Thyroid gland (tissue), 4 donors: ENCODE data around the gene NUDT17. TPM values are rescaled to one million over a fixed set of nuclear protein-coding genes. Genes with fewer than 3 reads are reported as not detected.

Experiments
- DNase-seq, 2 donors: peaks; one replicate each; pipeline ENCODE4 v3.0.0-alpha.2; 2019
- H3K27ac ChIP-seq, 3 donors: fragments of 200-600 bp; sonication (generic); 1 replicate in 2 of 3; 2 replicates in 1 of 3; pipeline ENCODE4 v1.5.1; 2016 to 2019; ENCODE audit warnings: mild to moderate bottlenecking in 1 of 3, moderate library complexity in 1 of 3
- H3K27me3 ChIP-seq: fragments of 200-600 bp; sonication (generic); one replicate; pipeline ENCODE4 v1.5.1; 2019
- H3K36me3 ChIP-seq, 2 donors: fragments of 200-600 bp; sonication (generic); one replicate each; pipeline ENCODE4 v1.5.1; 2016 to 2019
- H3K4me1 ChIP-seq, 2 donors: fragments of 200-600 bp; sonication (generic); one replicate each; pipeline ENCODE4 v1.5.1; 2017 to 2019
- H3K4me3 ChIP-seq, 3 donors: fragments of 200-600 bp; sonication (generic); replicated peaks in 1 of 3; 1 replicate in 2 of 3; 2 replicates in 1 of 3; pipeline ENCODE4 v1.5.1; 2016; ENCODE audit warnings: mild to moderate bottlenecking in 1 of 3
- H3K9me3 ChIP-seq: fragments of 200-600 bp; sonication (generic); one replicate; pipeline ENCODE4 v1.5.1; 2017
- CTCF ChIP-seq, 6 experiments: fragments of 200-600 bp in 3 of 6; fragments of 450-650 bp in 3 of 6; sonication (generic) in 3 of 6; IDR thresholded peaks; one replicate each; pipeline ENCODE4 v1.5.1; 2016 to 2019; ENCODE audit warnings: antibody characterized with exemption in 6 of 6, mild to moderate bottlenecking in 2 of 6, inconsistent platforms in 1 of 6, moderate library complexity in 1 of 6
- POLR2A ChIP-seq, 2 donors: fragments of 450-650 bp; IDR thresholded peaks; one replicate each; pipeline ENCODE4 v1.6.1; 2017; ENCODE audit warnings: antibody characterized with exemption in 2 of 2, mild to moderate bottlenecking in 2 of 2, moderate library complexity in 1 of 2
- WGBS, 2 donors: methylation state at CpG; one replicate each; pipeline ENCODE4 v1.1.5; 2017; 5-methylcytosine and 5-hydroxymethylcytosine counted together
- intact Hi-C: fragments of 100-400 bp; cut with DNase I; formaldehyde crosslinking; loops from one replicate; pipeline ENCODE4 v1.15.1; 2023
- total RNA-seq, 4 donors: library from RNA; depleted of rRNA; stranded (reverse); fragments of >200 nt; gene quantifications; one replicate each; pipeline ENCODE4 v1.2.3, GENCODE V29; 2016

Gene NUDT17
- total RNA-seq, 4 donors from 2014 or later = 2.4 to 4.6 (median 3.4) TPM

- no peaks in the 10 kb centered on the region for H3K27me3 ChIP-seq
- H3K4me1 ChIP-seq = peaks cover 6 to 12% of the 10 kb centered on the region in 2 donors
- H3K36me3 ChIP-seq = peaks cover 27 to 39% of the 10 kb centered on the region in 2 donors
- no peak for DNase-seq
- H3K4me3 ChIP-seq = no peak overlapping the region
- H3K27ac ChIP-seq = peak overlapping the region in 1 of 3 donors; percentile 17
- 74 to 76% methylated on average over 15 of the region's 15 CpGs for WGBS, 2 donors
- intact Hi-C loops = no loop called here
- H3K9me3 ChIP-seq = no peaks in the 10 kb centered on the region
- peak in 2 of 6 experiments; percentile 6 to 14 for TF ChIP-seq CTCF (IDR thresholded peaks at IDR 0.05)
- no peak for TF ChIP-seq POLR2A (IDR thresholded peaks at IDR 0.05)
Measured at GRCh38 chr1:145849356-145850160, 4.1 kb downstream of the NUDT17 start.

DNA sequence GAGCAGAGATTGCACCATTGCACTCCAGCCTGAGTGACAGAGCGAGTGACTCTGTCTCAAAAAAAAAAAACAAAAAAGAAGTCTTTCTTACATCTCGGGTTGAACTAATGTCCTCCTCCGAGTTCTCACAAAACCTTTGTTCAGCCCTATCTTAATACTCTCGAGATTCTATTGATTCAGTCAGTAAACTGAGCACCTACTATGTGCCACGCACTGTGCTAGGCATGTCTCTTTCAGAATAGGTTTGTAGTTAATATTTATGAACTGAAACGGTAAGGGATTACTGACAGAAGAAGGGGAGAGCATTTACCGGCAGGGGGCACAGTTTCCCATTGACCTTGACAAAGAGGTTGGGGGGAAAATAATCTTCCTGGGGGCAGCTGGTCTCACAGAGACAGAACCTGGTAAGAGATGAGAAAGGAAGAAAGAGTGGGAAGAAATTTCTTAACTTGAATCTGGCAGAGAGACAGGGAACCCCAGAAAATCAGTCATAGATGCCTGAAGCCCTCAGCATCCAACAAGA lies 10.1 kb downstream of the NUDT17 start:
- Histone ChIP-seq H3K4me3 (no peak overlapping the region), H3K9me3 (no peaks in the 10 kb centered on the region), H3K27me3 (no peaks in the 10 kb centered on the region), H3K27ac (no peak overlapping the region), H3K36me3 (peaks cover 35 to 42% of the 10 kb centered on the region in 2 donors), H3K4me1 (peaks cover 3 to 16% of the 10 kb centered on the region in 2 donors)
- DNase-seq = no peak
- intact Hi-C loops = no loop called here
- WGBS, 2 donors = 86 to 89% methylated on average over 7 of the region's 7 CpGs
- TF ChIP-seq CTCF (IDR thresholded peaks at IDR 0.05) = no peak
- no peak for TF ChIP-seq POLR2A (IDR thresholded peaks at IDR 0.05)

DNA sequence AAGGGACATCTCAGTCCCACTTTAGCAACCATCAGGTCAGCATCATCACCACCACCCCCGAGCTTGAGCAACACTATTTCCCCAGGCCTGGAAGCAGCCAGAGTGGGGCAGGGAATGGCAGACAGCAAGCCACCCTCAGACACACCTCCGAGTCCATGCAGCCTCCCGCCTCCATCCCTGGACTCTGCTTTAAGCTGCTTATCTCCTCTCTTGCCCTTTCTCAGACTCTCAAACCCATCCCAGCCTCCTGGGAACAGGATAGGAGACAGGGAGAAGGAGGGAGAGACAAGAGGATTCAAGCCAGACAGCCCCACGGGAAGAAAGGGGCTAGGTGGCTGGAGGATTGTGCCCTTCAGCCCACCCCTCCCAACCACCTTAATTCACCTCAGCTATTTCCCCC lies 11.7 kb downstream of the NUDT17 start:
- WGBS, 2 donors = 82 to 87% methylated on average over 3 to 4 of the region's 4 CpGs
- no peaks in the 10 kb centered on the region for H3K27me3 ChIP-seq
- H3K36me3 ChIP-seq = peaks cover 25 to 35% of the 10 kb centered on the region in 2 donors
- H3K4me3 ChIP-seq = no peak overlapping the region
- no peak for DNase-seq
- intact Hi-C loops = no loop called here
- TF ChIP-seq POLR2A (IDR thresholded peaks at IDR 0.05) (no peak), CTCF (IDR thresholded peaks at IDR 0.05) (no peak)
- H3K27ac ChIP-seq = no peak overlapping the region
- H3K4me1 ChIP-seq = peaks cover 3 to 16% of the 10 kb centered on the region in 2 donors
- no peaks in the 10 kb centered on the region for H3K9me3 ChIP-seq

GRCh38 chr1:145858238-145858900 lies 12.9 kb downstream of the NUDT17 start:
- Histone ChIP-seq H3K4me3 (peak overlapping the region; percentile 21 to 80 (median 78)), H3K36me3 (peaks cover 20 to 25% of the 10 kb centered on the region in 2 donors), H3K9me3 (no peaks in the 10 kb centered on the region), H3K27ac (peak overlapping the region; percentile 71 to 85 (median 83)), H3K4me1 (peaks cover 3 to 16% of the 10 kb centered on the region in 2 donors), H3K27me3 (no peaks in the 10 kb centered on the region)
- DNase-seq = peak; percentile 56 to 57
- intact Hi-C loops = no loop called here
- 2% methylated on average over 21 to 27 of the region's 35 CpGs for WGBS, 2 donors
- TF ChIP-seq CTCF (IDR thresholded peaks at IDR 0.05) (no peak), POLR2A (IDR thresholded peaks at IDR 0.05) (no peak)
